ENCODE data around the gene SORD.

The SORD gene

DNA sequence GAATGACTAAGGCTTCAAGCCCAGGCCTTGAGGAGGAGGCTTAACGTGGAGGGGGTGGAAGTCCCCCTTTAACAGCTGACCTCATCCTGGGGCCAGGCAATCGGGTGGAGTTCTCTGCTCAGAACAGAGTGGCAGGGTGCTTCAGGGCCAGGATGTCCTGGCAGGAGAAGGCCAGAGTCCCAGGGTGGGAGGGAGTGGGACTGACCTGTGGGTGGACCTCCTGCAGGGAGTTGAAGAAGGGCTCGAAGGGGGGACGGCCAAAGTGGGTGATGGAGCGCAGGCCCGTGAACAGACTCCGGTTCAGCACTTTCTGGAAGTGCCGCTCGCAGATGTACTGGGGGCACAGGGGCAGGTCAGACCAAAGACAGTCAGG, 71.3 kb downstream of the SORD start:
- TF ChIP-seq CTCF (IDR thresholded peaks at IDR 0.05; ENCODE audit: insufficient read depth, low read length, poor library complexity, severe bottlenecking) (no peak), EZH2phosphoT487 (conservative IDR thresholded peaks at IDR 0.05; ENCODE audit: low read length) (no peak)
- H3K4me2 ChIP-seq (ENCODE audit: low read depth, low read length, poor library complexity, severe bottlenecking) = no peak overlapping the region
- H3K36me3 ChIP-seq (ENCODE audit: low read length) = no peaks in the 10 kb centered on the region
- H3K27me3 ChIP-seq (ENCODE audit: low read length) = no peaks in the 10 kb centered on the region
- H4K20me1 ChIP-seq (ENCODE audit: low read depth, low read length) = no peaks in the 10 kb centered on the region
- no peak overlapping the region for H3K9ac ChIP-seq (ENCODE audit: low read length)
- no peaks in the 10 kb centered on the region for H3K79me2 ChIP-seq (ENCODE audit: insufficient read depth, low read length)
- H3K9me3 ChIP-seq (ENCODE audit: insufficient read depth, low read length) = no peaks in the 10 kb centered on the region
- no peak overlapping the region for H3K4me3 ChIP-seq (ENCODE audit: insufficient read depth, low read length, poor library complexity, severe bottlenecking)
- H3F3A ChIP-seq (ENCODE audit: insufficient read depth) = no peaks in the 10 kb centered on the region
- H3K9me2 ChIP-seq (replicated peaks; ENCODE audit: insufficient read depth, low read length) = no peaks in the 10 kb centered on the region
- H3K27ac ChIP-seq (ENCODE audit: low read depth, low read length) = no peak overlapping the region
- no peak overlapping the region for H2AFZ ChIP-seq (ENCODE audit: low read depth, low read length, severe bottlenecking)

DNA sequence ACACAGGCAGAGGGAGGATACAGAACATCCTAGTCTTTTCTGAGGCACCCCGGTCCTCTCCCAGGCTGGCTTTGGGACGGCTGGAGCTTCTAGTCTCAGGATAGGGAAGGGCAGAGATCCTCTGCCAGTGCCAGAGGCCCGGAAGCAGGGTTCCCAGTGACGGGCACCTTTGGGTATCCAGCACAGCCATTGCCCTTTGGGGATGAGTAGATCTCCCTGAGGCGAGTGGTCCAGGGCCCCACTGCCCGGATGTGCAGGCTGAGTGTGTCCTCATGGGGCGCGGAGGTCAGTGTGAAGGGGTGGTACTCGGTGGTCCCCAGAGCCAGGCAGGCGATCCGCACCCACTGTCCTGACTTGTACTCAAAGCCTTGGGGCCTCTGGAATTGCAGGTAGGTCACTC, 72.7 kb downstream of the SORD start:
- no peak overlapping the region for H3K27ac ChIP-seq (ENCODE audit: low read depth, low read length)
- no peaks in the 10 kb centered on the region for H3K27me3 ChIP-seq (ENCODE audit: low read length)
- H3F3A ChIP-seq (ENCODE audit: insufficient read depth) = no peaks in the 10 kb centered on the region
- no peak overlapping the region for H3K4me3 ChIP-seq (ENCODE audit: insufficient read depth, low read length, poor library complexity, severe bottlenecking)
- no peaks in the 10 kb centered on the region for H3K79me2 ChIP-seq (ENCODE audit: insufficient read depth, low read length)
- TF ChIP-seq EZH2phosphoT487 (conservative IDR thresholded peaks at IDR 0.05; ENCODE audit: low read length) (no peak), CTCF (IDR thresholded peaks at IDR 0.05; ENCODE audit: insufficient read depth, low read length, poor library complexity, severe bottlenecking) (no peak)
- H3K4me2 ChIP-seq (ENCODE audit: low read depth, low read length, poor library complexity, severe bottlenecking) = no peak overlapping the region
- H3K36me3 ChIP-seq (ENCODE audit: low read length) = no peaks in the 10 kb centered on the region
- no peaks in the 10 kb centered on the region for H3K9me3 ChIP-seq (ENCODE audit: insufficient read depth, low read length)
- H2AFZ ChIP-seq (ENCODE audit: low read depth, low read length, severe bottlenecking) = no peak overlapping the region
- H3K9me2 ChIP-seq (replicated peaks; ENCODE audit: insufficient read depth, low read length) = no peaks in the 10 kb centered on the region
- no peaks in the 10 kb centered on the region for H4K20me1 ChIP-seq (ENCODE audit: low read depth, low read length)
- no peak overlapping the region for H3K9ac ChIP-seq (ENCODE audit: low read length)

DNA sequence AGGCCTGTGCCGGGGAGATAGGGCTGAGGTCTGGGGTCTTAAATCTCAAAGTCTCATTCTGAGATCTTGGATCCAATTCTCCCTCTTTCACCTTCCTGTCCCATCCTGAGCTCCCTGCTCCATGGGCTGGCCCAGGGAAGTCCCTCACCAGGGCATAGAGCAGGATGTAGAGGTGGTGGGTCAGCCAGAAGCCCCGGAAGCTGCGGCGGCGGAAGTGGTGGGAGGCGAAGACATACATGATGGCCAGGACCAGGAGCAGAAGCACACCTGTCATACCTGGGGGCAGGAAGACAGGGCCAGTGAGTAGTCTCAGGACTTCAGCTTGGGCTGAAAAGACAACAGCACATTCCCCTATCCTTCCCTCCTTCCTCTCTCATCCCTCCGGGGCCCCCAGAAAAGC, 74.5 kb downstream of the SORD start:
- no peak overlapping the region for H3K4me3 ChIP-seq (ENCODE audit: insufficient read depth, low read length, poor library complexity, severe bottlenecking)
- H4K20me1 ChIP-seq (ENCODE audit: low read depth, low read length) = no peaks in the 10 kb centered on the region
- no peaks in the 10 kb centered on the region for H3K79me2 ChIP-seq (ENCODE audit: insufficient read depth, low read length)
- no peaks in the 10 kb centered on the region for H3K36me3 ChIP-seq (ENCODE audit: low read length)
- no peak overlapping the region for H3K27ac ChIP-seq (ENCODE audit: low read depth, low read length)
- TF ChIP-seq CTCF (IDR thresholded peaks at IDR 0.05; ENCODE audit: insufficient read depth, low read length, poor library complexity, severe bottlenecking) (no peak), EZH2phosphoT487 (conservative IDR thresholded peaks at IDR 0.05; ENCODE audit: low read length) (no peak)
- H3F3A ChIP-seq (ENCODE audit: insufficient read depth) = no peaks in the 10 kb centered on the region
- H3K27me3 ChIP-seq (ENCODE audit: low read length) = no peaks in the 10 kb centered on the region
- H2AFZ ChIP-seq (ENCODE audit: low read depth, low read length, severe bottlenecking) = no peak overlapping the region
- H3K4me2 ChIP-seq (ENCODE audit: low read depth, low read length, poor library complexity, severe bottlenecking) = no peak overlapping the region
- no peaks in the 10 kb centered on the region for H3K9me3 ChIP-seq (ENCODE audit: insufficient read depth, low read length)
- no peaks in the 10 kb centered on the region for H3K9me2 ChIP-seq (replicated peaks; ENCODE audit: insufficient read depth, low read length)
- no peak overlapping the region for H3K9ac ChIP-seq (ENCODE audit: low read length)
